Activated CD4-positive, alpha-beta T cell treated with anti-CD3 and anti-CD28 coated beads, Interleukin-2, amount 50 U/mL, for 24 hours (primary cell): ENCODE data around the gene L3MBTL4.
"Not testable (repeated sequence)": the region's sequence is repeated elsewhere in the genome, so short reads cannot be mapped to it uniquely, and the experiment has no call there.

Experiments used
- DNase-seq, 2 donors: peaks; one replicate each; pipeline ENCODE4 v3.0.0-alpha.2; 2020; ENCODE audit warnings: low read depth in 1 of 2, low spot score in 1 of 2

Gene L3MBTL4

GRCh38 chr18:6054256-6054842 lies 360.4 kb downstream of the L3MBTL4 start:
- no peak for DNase-seq

GRCh38 chr18:6052449-6052913 lies 362.2 kb downstream of the L3MBTL4 start:
- no peak for DNase-seq

DNA sequence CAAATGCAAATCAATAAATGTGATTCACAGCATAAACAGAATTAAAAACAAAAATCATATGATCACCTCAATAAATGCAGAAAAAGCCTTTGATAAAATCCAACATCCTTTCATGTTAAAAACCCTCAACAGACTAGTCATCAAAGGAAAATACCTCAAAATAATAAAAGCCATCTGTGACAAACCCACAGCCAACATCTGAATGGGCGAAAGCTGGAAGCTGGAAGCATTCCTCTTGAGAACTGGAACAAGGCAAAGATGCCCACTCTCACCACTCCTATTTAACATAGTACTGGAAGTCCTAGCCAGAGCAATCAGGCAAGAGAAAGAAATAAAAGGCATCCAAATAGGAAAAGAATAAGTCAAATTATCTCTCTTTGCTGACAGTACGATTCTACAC lies 367.1 kb downstream of the L3MBTL4 start:
- DNase-seq = not testable (repeated sequence)

DNA sequence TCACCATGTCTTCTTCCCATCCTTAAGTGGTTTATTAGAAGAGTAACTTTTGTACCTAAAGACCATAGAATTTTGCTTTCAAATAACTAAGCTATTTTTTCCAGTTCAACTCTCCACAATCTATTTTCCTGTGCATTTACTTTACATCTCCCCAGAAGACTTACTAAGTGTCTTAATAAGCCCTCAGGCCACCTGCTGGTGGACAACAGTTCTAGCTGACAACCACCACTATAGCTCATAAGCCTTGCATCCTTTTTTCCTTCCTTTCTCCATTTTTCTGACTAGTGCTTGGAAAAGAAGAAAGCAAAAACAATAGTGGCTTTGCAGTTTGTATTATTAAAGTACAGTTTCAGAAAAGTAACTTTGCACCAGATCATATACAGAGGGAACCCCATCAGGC lies 369.9 kb downstream of the L3MBTL4 start:
- DNase-seq = no peak

DNA sequence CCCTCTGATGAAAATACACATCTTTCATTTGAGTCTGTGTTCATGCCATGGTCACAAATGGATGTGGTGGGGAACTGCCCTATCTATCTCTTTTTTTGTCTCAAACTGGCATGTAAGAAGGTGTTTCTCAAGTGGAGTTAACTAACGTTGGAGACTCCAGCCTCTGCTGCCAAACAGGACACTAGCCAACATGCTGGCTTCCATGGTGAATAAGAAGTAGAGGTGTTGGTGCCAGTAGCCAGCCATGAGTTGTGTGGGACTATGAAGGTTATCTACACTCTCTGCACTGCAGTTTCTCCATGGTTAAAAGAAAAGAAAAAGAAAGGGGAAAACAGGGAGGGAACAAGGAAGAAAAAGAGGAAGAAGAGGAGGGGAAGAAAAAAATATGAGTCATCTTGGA lies 370.4 kb downstream of the L3MBTL4 start:
- no peak for DNase-seq

DNA sequence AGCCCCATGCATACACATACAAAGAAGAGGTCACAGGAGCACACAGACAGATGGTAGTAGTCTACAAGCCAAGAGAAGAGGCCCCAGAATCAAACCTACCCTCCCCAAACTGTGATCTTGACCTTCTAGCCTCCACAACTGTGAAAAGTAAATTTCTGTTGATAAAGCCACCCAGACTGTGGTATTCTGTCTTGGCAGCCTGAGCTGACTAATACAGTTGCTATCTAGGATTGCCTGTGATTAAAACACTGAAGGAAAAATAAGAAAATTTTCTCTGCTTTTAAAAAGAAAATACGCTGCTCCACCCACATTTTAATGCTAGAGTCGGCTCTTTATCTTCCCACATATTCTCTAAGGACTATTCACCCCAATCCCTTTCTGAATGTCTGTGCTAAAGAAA lies 375.7 kb downstream of the L3MBTL4 start:
- no peak for DNase-seq

DNA sequence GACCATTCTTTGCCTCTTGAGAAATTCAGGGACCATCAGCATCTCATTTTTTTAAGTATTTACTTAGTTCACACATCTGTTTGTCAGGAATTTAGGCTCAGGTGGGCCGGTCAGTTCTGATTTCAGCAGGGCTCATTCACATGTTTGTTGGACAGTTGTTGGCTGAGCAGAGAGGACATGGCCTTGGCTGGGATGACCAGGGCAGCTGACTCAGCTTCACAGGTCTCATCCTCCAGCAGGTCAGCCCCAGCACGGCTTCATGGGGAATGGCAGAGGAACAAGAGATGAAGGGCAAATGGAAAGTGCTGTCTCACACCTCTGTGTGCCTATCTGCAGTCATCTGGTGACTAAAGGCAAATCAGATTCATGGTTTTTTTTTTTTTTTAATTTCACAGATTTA lies 383.3 kb downstream of the L3MBTL4 start:
- DNase-seq = no peak

DNA sequence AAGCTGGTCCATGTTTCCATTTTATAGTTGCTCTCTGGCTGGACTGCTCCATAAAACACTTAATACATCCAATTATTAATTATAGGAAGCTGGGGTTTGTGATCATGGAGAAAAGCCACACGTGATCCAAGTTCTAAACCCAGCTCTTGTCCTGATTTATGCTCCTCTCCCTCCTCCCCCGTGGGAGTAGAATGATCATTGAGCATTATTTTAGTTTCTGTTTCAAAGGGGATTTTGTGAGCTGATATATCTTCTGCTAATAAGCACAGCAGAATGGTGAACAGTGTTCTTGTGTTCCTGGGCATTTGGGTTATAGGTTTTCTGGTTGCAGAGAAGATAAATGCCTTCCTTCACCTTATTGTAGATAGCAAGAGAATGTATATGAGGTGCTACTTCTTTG lies 383.7 kb downstream of the L3MBTL4 start:
- DNase-seq = no peak

DNA sequence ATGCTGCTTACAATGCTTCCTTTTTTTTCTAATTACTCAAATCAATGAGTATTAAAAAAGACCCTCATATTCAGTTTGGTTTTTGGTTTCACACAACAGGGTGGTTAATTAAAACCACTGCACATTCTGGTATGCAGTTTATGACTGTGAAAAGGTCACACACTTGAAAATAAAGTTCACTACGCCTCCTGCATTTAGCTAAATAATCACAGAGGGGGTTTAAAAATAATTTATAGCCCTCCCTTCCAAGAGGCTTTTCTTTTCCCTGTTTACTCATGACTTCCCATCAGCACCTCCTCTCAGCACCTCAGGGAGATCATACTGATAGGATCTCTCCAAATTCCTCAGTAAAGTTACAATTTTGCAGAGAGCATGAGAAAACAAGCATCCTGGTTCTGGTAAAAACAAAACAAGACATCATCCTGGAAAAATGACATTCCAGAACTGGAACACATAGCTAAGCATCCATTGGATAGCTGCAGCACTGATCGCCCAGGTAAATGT lies 389.9 kb downstream of the L3MBTL4 start:
- no peak for DNase-seq

DNA sequence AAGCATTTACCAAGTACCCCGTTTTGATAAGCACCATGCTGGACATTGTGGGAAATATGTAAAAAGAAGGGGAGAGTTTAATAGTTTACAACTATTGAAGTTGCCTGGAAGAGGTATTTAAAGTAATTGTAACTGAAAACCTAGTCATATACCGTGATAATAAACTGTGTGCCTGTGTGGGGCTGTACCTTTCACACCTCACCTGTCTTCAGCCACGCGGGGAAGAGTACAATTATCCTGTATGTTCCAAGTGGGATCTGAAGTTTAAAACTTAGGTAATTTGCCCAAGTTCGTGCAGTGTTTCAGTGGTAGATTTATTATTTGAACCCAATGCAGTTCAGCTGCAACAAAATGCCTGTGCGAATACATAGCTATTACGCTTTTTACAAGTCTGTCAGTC lies 391.2 kb downstream of the L3MBTL4 start:
- DNase-seq = no peak

- DNase-seq = no peak
Measured at GRCh38 chr18:6022845-6023244, 391.9 kb downstream of the L3MBTL4 start.

DNA sequence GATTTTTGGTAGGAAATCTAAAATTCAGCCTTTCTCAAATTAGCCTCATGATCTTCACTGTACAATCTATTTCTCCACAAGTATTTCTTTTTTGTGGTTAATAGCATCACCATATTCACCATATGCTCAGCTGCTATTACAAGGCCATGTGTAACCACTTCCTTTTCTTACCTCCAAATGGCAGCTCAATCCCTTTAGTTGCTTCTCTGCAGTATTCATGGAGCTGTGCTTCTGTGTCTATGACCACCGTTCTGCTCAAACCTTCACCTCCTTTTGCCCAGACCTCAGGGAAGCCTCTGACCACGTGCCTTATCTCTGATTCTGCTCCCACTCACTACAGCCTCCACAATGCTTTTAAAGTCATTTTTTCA lies 392.7 kb downstream of the L3MBTL4 start:
- no peak for DNase-seq

DNA sequence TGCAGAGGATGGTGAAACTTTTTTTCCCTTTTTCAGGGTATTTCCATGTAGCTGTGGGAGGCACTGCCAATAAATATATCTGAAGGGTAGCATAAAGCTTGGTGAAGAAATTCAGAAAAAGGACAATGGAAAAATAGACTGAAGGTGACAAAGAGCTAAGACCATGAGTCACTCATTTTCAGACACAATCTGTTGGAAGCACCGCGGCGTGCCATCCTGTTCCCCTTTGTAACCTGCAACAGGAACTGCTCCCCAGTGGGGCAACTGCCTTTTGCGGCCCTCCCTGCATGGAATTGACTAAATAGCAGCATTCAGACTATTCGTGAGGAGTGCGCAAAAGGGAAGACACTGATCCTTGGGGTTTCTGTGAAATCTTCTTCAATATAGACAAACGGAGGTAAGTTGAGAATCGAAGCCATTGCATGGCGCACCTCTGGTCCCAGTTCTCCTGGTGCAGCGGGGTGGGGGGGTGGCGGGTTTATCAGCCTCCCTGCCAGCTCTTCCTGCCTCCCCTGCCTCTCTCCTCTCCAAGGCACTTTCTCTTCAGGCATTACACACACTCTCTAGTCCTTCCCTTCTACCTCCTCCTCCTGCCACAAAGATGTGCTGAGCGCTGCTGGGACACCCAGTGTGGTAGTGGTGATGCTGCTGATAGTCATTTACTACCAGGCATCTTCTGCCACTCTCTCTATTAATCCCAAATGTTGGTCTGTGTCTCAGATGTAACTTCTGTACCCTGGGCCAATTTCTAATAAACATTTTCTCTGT lies 393.2 kb downstream of the L3MBTL4 start:
- DNase-seq = no peak

GRCh38 chr18:6018671-6019070 lies 396.0 kb downstream of the L3MBTL4 start:
- no peak for DNase-seq

- no peak for DNase-seq
Measured at GRCh38 chr18:6017171-6017570, 397.5 kb downstream of the L3MBTL4 start.

DNA sequence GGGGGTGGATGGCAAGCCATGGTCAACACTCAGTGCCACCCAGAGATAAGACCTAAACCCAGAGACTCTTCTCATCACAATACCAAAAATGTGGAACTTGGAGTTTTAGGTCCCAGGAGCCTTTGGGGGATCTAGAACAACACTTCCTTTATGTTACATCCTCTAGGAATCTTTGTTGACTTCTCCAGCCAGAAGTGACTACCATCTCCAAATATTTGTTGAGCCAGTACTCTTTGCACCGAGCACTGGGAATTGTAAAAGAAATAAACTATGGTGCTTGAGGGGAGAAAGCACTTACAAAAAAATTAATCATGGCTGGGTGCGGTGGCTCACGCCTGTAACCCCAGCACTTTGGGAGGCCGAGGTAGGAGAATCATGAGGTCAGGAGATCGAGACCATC lies 399.3 kb downstream of the L3MBTL4 start:
- DNase-seq = no peak

DNA sequence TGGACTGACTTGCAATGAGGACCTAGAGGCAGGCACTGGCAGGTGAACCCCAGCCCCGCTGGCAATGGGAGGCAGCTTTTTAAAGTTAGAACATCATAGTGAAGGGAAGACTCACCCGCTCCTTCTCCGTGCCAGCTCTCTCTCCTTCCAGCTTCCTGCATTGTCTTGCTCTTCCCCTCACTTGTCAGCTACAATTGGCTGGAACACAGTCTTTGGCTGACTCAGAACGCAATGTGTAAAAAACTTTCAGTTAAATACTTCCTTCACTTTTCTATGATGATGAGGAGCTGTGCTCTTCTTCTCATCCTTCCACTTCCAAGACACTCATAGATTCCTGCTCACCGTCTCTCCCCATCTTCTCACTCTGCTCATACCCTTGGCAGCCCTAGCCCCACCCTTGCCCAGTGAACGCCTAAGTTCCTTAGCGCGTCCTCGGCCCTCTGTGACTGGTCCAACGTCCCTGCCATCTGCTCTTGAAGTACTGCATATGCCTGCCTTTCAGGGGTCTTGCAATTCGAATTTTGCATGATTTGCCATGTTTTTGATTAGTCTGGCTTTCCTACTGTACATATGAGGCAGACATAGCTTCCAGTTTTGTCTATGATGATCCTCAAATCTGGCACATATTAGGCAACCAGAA lies 401.4 kb downstream of the L3MBTL4 start:
- DNase-seq = no peak

- DNase-seq = no peak
Measured at GRCh38 chr18:6010921-6011320, 403.8 kb downstream of the L3MBTL4 start.

DNA sequence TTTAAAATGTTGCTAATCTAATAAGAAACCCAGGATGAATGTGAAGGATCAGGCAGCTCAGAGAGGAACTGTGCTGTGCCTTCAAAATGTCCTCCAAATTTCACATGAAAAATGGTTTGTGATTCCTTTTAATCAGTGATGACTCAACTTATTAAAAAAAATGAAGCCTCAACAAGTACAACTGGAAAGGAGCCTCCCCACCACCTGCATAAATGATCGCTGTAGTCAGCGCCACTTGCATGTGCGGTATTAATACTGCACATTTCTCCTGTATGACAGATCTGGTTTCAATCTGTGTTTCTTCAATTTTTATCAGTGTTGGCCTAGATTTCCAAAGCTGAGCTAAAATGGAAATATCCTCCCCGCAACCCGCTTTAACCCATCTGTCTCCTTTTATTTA lies 404.4 kb downstream of the L3MBTL4 start:
- DNase-seq = no peak

DNA sequence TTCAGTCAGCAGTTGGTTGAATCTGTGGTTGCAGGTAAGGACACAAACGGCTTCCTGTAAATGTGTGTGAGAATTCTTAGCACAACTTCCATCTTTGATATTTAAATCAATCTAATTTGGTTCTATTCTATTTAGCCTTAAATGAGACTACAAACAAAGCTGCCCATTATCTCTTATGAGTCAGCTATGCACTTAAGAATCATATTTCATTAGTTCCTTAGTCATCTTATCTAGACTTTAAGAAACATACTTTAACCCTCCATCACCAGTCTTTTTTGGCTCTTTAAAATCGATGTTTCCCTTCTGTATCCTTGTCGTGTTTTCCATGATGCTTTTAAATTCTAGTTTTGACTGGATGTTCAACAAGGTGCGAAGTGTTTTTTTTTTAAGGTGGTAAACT lies 405.0 kb downstream of the L3MBTL4 start:
- DNase-seq = no peak

- no peak for DNase-seq
Measured at GRCh38 chr18:6004683-6005082, 410.0 kb downstream of the L3MBTL4 start.

GRCh38 chr18:6004119-6004518 lies 410.6 kb downstream of the L3MBTL4 start:
- no peak for DNase-seq
